ENCODE measurements around the gene NUDC. TPM values are rescaled to one million over a fixed set of nuclear protein-coding genes. Genes with fewer than 3 reads are reported as not detected.
A peak's percentile ranks its signal among the peaks of the same experiment; 100 is the strongest.

NUDC gene
- total and polyA plus RNA-seq, 2 of the 13 experiments (the other 11 are each of a cell fraction or from before 2014, with no cell fraction given) = 34.7 to 104 TPM

GRCh38 chr1:26913754-26914619, 7.6 kb upstream of the NUDC start, which contains the start of gene NR0B2:
Gene NR0B2, minus strand, starts transcription at chr1:26913975. Its CDS starts 35 bp downstream, at chr1:26913940.
- in situ Hi-C loops (cut with HindIII; ENCODE audit: extremely low pct_ligation_motif_present, low pct_unique_long_range_greater_than_20kb) = loop anchor here (5.0 kb wide), 1 partner anchor 78 kb away; the partner anchor contains the start of gene TRNP1
- intact Hi-C loops (cut with micrococcal nuclease; ENCODE audit: unreplicated experiment) = loop anchor here (1.0 to 2.0 kb wide), 2 partner anchors 25 to 79 kb away; partner anchors contain the start of gene TRNP1
- Histone ChIP-seq H3K4me2 (ENCODE audit: low read depth, low read length) (peak within 1 kb of the TSS; percentile 93), H3K27ac (ENCODE audit: extremely low read length, insufficient read depth, low read length) (peak within 1 kb of the TSS; percentile 96), H2AFZ (ENCODE audit: low read length) (no peak within 1 kb of the TSS), H3K4me3 (replicated peaks in 1 of 3; ENCODE audit: insufficient read depth in 1 of 3, low read depth in 2 of 3, low read length in 3 of 3) (peak within 1 kb of the TSS; percentile 75 to 97 (median 92)), H3K9me3 (ENCODE audit: low read length) (no peaks in the 10 kb centered on the region), H3K27me3 (ENCODE audit: control insufficient read depth in 1 of 2, insufficient read depth in 2 of 2, low read length in 2 of 2) (no peaks in the 10 kb centered on the region; a peak in 1 of 5 replicates), H4K20me1 (ENCODE audit: insufficient read depth, low read length) (peaks cover 16% of the 10 kb centered on the region; the same call in 1 of the 2 replicates), H3K79me2 (ENCODE audit: insufficient read depth, low read length) (peaks cover 30% of the 10 kb centered on the region), H3K36me3 (replicated peaks in 1 of 2; ENCODE audit: control insufficient read depth in 1 of 2, insufficient read depth in 2 of 2, low read length in 2 of 2) (peaks cover 3 to 8% of the 10 kb centered on the region in 2 experiments; a peak in 3 of 5 replicates), H3K4me1 (ENCODE audit: insufficient read depth, low read length) (peaks cover 56% of the 10 kb centered on the region), H3K9ac (ENCODE audit: insufficient read depth, low read depth, low read length) (peak within 1 kb of the TSS; percentile 98)
- POLR2A ChIA-PET = interaction anchor here (0.6 to 11.5 kb wide), 33 partner anchors 8 to 414 kb away, joined by 3 to 371 read pairs (median 6); partner anchors contain the start of genes GPATCH3, GPN2, KDF1 and NUDC
- 3% methylated on average over 5 of the region's 16 CpGs for WGBS (ENCODE audit: low lambda C conversion rate)
- BruUV-seq (replicated peaks) = no TSS peak
- DNase-seq (ENCODE audit: low spot score) = peak; percentile 100
- peak; percentile 95 for FAIRE-seq
- CTCF ChIA-PET (ENCODE audit: low intra/inter-chr PET ratio, low total read pairs) = interaction anchor here (1.1 kb wide), 1 partner anchor 24 kb away, joined by 3 read pairs; no protein-coding TSS in a partner anchor
- ATAC-seq = peak; percentile 84
- peak; percentile 99 for TF ChIP-seq POLR2G (IDR thresholded peaks at IDR 0.05; ENCODE audit: low read depth, low read length)
- peak; percentile 47 for TF ChIP-seq PHF20 (CRISPR knock-in tag; IDR thresholded peaks at IDR 0.05)
- peak; percentile 82 for TF ChIP-seq TEAD3 (CRISPR knock-in tag; optimal IDR thresholded peaks at IDR 0.05; ENCODE audit: borderline replicate concordance)
- TF ChIP-seq AKAP8 (CRISPR knock-in tag; IDR thresholded peaks at IDR 0.05) = peak; percentile 72; the same call in 1 of the 2 replicates
- TF ChIP-seq ZNF350 (CRISPR knock-in tag; IDR thresholded peaks at IDR 0.05; ENCODE audit: borderline replicate concordance, low read depth) = peak; percentile 99
- peak; percentile 92 for TF ChIP-seq SRY (CRISPR knock-in tag; IDR thresholded peaks at IDR 0.05)
- TF ChIP-seq EHMT2 (IDR thresholded peaks at IDR 0.05; ENCODE audit: borderline replicate concordance, low read depth, low read length) = no peak
- TF ChIP-seq LRRFIP1 (CRISPR knock-in tag; conservative IDR thresholded peaks at IDR 0.05) = no peak
- TF ChIP-seq, protein P1, sequence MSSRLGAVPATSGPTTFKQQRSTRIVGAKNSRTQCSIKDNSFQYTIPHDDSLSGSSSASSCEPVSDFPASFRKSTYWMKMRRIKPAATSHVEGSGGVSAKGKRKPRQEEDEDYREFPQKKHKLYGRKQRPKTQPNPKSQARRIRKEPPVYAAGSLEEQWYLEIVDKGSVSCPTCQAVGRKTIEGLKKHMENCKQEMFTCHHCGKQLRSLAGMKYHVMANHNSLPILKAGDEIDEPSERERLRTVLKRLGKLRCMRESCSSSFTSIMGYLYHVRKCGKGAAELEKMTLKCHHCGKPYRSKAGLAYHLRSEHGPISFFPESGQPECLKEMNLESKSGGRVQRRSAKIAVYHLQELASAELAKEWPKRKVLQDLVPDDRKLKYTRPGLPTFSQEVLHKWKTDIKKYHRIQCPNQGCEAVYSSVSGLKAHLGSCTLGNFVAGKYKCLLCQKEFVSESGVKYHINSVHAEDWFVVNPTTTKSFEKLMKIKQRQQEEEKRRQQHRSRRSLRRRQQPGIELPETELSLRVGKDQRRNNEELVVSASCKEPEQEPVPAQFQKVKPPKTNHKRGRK (CRISPR knock-in tag; IDR thresholded peaks at IDR 0.05) = no peak
- TF ChIP-seq SRF (IDR thresholded peaks at IDR 0.05; ENCODE audit: low read depth, low read length) = 0 out of 2 replicates have a peak, but pooled peaks have one; percentile 33
- peak; percentile 54; the same call in 1 of the 2 replicates for TF ChIP-seq ZNF225 (CRISPR knock-in tag; IDR thresholded peaks at IDR 0.05)
- TF ChIP-seq ZNF775 (CRISPR knock-in tag; IDR thresholded peaks at IDR 0.05; ENCODE audit: borderline replicate concordance) = 0 out of 2 replicates have a peak, but pooled peaks have one; percentile 59
- peak; percentile 68; the same call in 1 of the 2 replicates for TF ChIP-seq FOXC1 (CRISPR knock-in tag; IDR thresholded peaks at IDR 0.05; ENCODE audit: borderline replicate concordance)
- no peak for TF ChIP-seq MYNN (CRISPR knock-in tag; IDR thresholded peaks at IDR 0.05; ENCODE audit: low read depth)

Data from HepG2 (cell line).